Testis (tissue), 3 donors: ENCODE data around the gene BHLHE41. TPM values are rescaled to one million over a fixed set of nuclear protein-coding genes. Genes with fewer than 3 reads are reported as not detected.
A peak's percentile ranks its signal among the peaks of the same experiment; 100 is the strongest.

Experiments
- DNase-seq: peaks from one replicate; pipeline ENCODE4 v3.0.0-alpha.2; 2019
- H3K27ac ChIP-seq, 2 donors: fragments of 200-600 bp; sonication (generic); one replicate each; pipeline ENCODE4 v1.5.1; 2019
- H3K27me3 ChIP-seq: fragments of 200-600 bp; sonication (generic); one replicate; pipeline ENCODE4 v1.5.1; 2019
- H3K36me3 ChIP-seq: fragments of 200-600 bp; sonication (generic); one replicate; pipeline ENCODE4 v1.5.1; 2017; ENCODE audit warnings: low read depth; ENCODE audit errors: missing control alignments
- H3K4me1 ChIP-seq: fragments of 200-600 bp; sonication (generic); one replicate; pipeline ENCODE4 v1.5.1; 2019
- H3K4me3 ChIP-seq, 2 donors: fragments of 200-600 bp; sonication (generic); one replicate each; pipeline ENCODE4 v1.5.1; 2017 to 2019
- H3K9me3 ChIP-seq: fragments of 200-600 bp; sonication (generic); one replicate; pipeline ENCODE4 v1.5.1; 2017
- CTCF ChIP-seq, 3 experiments: fragments of 450-650 bp in 2 of 3; fragments of 200-600 bp in 1 of 3; sonication (generic) in 1 of 3; IDR thresholded peaks; one replicate each; pipeline ENCODE4 v1.5.1; 2016 to 2019; ENCODE audit warnings: antibody characterized with exemption in 3 of 3, mild to moderate bottlenecking in 2 of 3, moderate library complexity in 1 of 3
- POLR2A ChIP-seq: fragments of 450-650 bp; IDR thresholded peaks from one replicate; pipeline ENCODE4 v1.6.1; 2017; ENCODE audit warnings: antibody characterized with exemption, mild to moderate bottlenecking, moderate library complexity
- WGBS, 2 donors: methylation state at CpG; one replicate each; pipeline ENCODE4 v1.1.5; 2018; 5-methylcytosine and 5-hydroxymethylcytosine counted together
- intact Hi-C: fragments of 100-400 bp; cut with DNase I; formaldehyde crosslinking; loops from one replicate; pipeline ENCODE4 v1.15.1; 2023; ENCODE audit warnings: low total_unique reads
- polyA plus RNA-seq: library from polyadenylated mRNA; stranded (reverse); fragments of 350-450 nt; fragmentation: Illumina TruSeq; extraction: RNeasy Lipid Tissue Mini Kit (QIAGEN cat#74804); gene quantifications from one replicate; pipeline ENCODE4 v1.2.3, GENCODE V29; 2014; ENCODE audit warnings: low read depth, low replicate concordance; ENCODE audit not compliant: insufficient read depth
- total RNA-seq, 2 donors: library from RNA; depleted of rRNA; stranded (reverse); fragments of >200 nt; gene quantifications; one replicate each; pipeline ENCODE4 v1.2.3, GENCODE V29; 2016

BHLHE41 gene
- total and polyA plus RNA-seq, 3 donors from 2014 or later = 10.0 to 23.8 (median 13.9) TPM

GRCh38 chr12:26136688-26137087, 11.9 kb upstream of the BHLHE41 start:
- Histone ChIP-seq H3K27me3 (no peaks in the 10 kb centered on the region), H3K4me3 (no peak overlapping the region), H3K27ac (no peak overlapping the region), H3K36me3 (no peaks in the 10 kb centered on the region), H3K9me3 (no peaks in the 10 kb centered on the region), H3K4me1 (peaks cover 10% of the 10 kb centered on the region)
- DNase-seq = no peak
- no peak for TF ChIP-seq POLR2A
- no peak for TF ChIP-seq CTCF (IDR thresholded peaks at IDR 0.05)
- 77 to 82% methylated on average over 3 of the region's 3 CpGs for WGBS, 2 donors
- intact Hi-C loops = no loop called here

DNA sequence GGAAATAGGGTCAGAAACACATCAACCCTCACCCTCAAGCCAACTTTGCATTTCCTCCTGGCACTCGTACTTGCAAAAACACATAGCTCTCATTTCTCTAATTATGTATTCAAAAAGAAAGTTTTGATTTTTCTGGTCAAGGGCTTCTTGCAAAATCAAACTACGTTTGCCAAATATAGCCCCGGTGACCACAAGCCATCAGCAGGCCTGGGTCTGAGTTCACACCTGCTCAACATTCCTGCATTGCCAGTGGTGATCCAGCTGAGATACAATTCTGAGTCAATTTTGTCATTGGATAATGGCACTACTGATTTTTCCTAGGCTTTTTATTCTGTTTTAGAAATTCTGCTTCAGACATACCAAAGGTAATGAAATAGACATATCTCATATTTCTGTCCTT, 10.7 kb upstream of the BHLHE41 start:
- no peaks in the 10 kb centered on the region for H3K9me3 ChIP-seq
- no peaks in the 10 kb centered on the region for H3K36me3 ChIP-seq
- 57 to 76% methylated on average over 3 of the region's 3 CpGs for WGBS, 2 donors
- H3K27me3 ChIP-seq = no peaks in the 10 kb centered on the region
- no peak for DNase-seq
- H3K4me3 ChIP-seq = no peak overlapping the region
- TF ChIP-seq POLR2A (no peak), CTCF (IDR thresholded peaks at IDR 0.05) (no peak)
- no peak overlapping the region for H3K27ac ChIP-seq
- intact Hi-C loops = no loop called here
- H3K4me1 ChIP-seq = peaks cover 10% of the 10 kb centered on the region

DNA sequence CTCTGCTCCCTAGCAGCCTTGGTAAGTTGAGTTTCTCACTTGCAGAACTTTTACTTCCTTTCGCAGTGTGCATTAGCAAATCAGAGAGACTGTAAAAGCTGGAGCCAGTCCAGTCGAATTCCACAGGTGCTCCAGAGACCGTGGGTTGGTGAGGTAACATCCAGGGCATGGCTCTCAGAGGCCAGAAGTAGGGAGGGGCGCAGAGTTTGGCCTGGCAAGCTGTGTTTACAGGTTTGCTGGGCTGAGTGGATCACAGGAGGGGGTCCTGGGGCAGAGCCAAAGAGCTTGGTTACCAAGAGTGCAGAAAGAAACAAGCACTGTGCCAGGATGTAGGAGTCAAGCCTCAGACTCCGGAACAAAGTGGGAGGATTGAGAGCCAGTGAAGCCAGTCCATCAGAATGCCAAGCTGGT, 10.2 kb upstream of the BHLHE41 start:
- no peaks in the 10 kb centered on the region for H3K27me3 ChIP-seq
- no peaks in the 10 kb centered on the region for H3K36me3 ChIP-seq
- H3K9me3 ChIP-seq = no peaks in the 10 kb centered on the region
- WGBS, 2 donors = 54 to 66% methylated on average over 4 to 5 of the region's 5 CpGs
- no peak overlapping the region for H3K4me3 ChIP-seq
- H3K4me1 ChIP-seq = peaks cover 10% of the 10 kb centered on the region
- TF ChIP-seq POLR2A = no peak
- TF ChIP-seq CTCF (IDR thresholded peaks at IDR 0.05) = no peak
- DNase-seq = peak; percentile 72
- intact Hi-C loops = no loop called here
- no peak overlapping the region for H3K27ac ChIP-seq

- no peak overlapping the region for H3K27ac ChIP-seq
- H3K4me3 ChIP-seq = no peak overlapping the region
- no peak for DNase-seq
- TF ChIP-seq CTCF (IDR thresholded peaks at IDR 0.05) = no peak
- no peak for TF ChIP-seq POLR2A
- H3K36me3 ChIP-seq = no peaks in the 10 kb centered on the region
- intact Hi-C loops = no loop called here
- H3K27me3 ChIP-seq = no peaks in the 10 kb centered on the region
- H3K4me1 ChIP-seq = peaks cover 10% of the 10 kb centered on the region
- H3K9me3 ChIP-seq = no peaks in the 10 kb centered on the region
Measured at GRCh38 chr12:26134540-26134939, 9.7 kb upstream of the BHLHE41 start.

DNA sequence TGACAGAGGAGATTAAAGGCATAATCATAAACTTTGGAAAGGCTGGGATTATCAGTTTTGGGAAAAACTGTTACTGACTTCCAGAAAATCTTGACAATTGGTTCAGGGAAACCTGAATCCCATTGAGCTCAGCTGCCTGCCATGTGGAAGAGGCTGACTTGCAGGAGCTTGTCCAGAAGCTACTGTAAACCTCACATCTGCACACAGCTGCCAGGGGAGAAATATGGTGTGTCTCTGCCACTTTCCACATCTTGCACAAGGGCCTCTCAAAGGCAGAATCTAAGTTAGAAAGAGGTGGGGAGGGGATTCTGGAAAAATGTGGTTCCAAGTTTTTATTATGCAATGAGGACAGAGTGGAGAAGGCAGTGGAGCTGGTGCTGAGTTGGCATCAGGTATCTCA, 8.7 kb upstream of the BHLHE41 start:
- H3K27me3 ChIP-seq = no peaks in the 10 kb centered on the region
- no peak for DNase-seq
- intact Hi-C loops = no loop called here
- no peaks in the 10 kb centered on the region for H3K9me3 ChIP-seq
- H3K4me1 ChIP-seq = peaks cover 10% of the 10 kb centered on the region
- no peak overlapping the region for H3K4me3 ChIP-seq
- no peaks in the 10 kb centered on the region for H3K36me3 ChIP-seq
- H3K27ac ChIP-seq = no peak overlapping the region
- TF ChIP-seq POLR2A = no peak
- TF ChIP-seq CTCF (IDR thresholded peaks at IDR 0.05) = no peak
